RWPE2 (cell line): ENCODE results near the gene ORMDL1.

Experiments
- ATAC-seq: fragments of 200-7000 bp; cut with Tn5 transposase; 3 replicates; pipeline ENCODE4 v1.9.1; 2021; ENCODE audit warnings: low read depth
- DNase-seq: peaks from one replicate; pipeline ENCODE4 v3.0.0-alpha.2; 2020; ENCODE audit warnings: low spot score
- H3K27ac ChIP-seq: fragments of 450-650 bp; 2 replicates; pipeline ENCODE4 v1.5.1; 2017; ENCODE audit warnings: mild to moderate bottlenecking; ENCODE audit not compliant: poor library complexity, severe bottlenecking
- H3K27me3 ChIP-seq: fragments of 250-450 bp; sonication (Bioruptor Pico); 2 replicates; pipeline ENCODE4 v1.5.1; 2021; ENCODE audit warnings: mild to moderate bottlenecking, moderate library complexity; ENCODE audit not compliant: insufficient read depth, poor library complexity, severe bottlenecking
- H3K36me3 ChIP-seq: fragments of 250-450 bp; sonication (Bioruptor Pico); 2 replicates; pipeline ENCODE4 v1.5.1; 2020; ENCODE audit warnings: low read depth, mild to moderate bottlenecking, moderate library complexity
- H3K4me1 ChIP-seq: fragments of 250-450 bp; sonication (Bioruptor Pico); 2 replicates; pipeline ENCODE4 v1.5.1; 2021; ENCODE audit warnings: mild to moderate bottlenecking, moderate library complexity; ENCODE audit not compliant: insufficient read depth, poor library complexity, severe bottlenecking
- H3K4me3 ChIP-seq: fragments of 250-450 bp; sonication (Bioruptor Pico); 2 replicates; pipeline ENCODE4 v1.5.1; 2021; ENCODE audit warnings: mild to moderate bottlenecking, moderate library complexity; ENCODE audit not compliant: severe bottlenecking
- H3K9me3 ChIP-seq: fragments of 250-450 bp; sonication (Bioruptor Pico); 2 replicates; pipeline ENCODE4 v1.5.1; 2021; ENCODE audit warnings: mild to moderate bottlenecking, moderate library complexity; ENCODE audit not compliant: severe bottlenecking
- TF ChIP-seq, protein P1 (sequence below): fragments of 450-650 bp; IDR thresholded peaks from one replicate; pipeline ENCODE4 v1.5.1; 2017; ENCODE audit warnings: mild to moderate bottlenecking, moderate library complexity; ENCODE audit not compliant: poor library complexity, severe bottlenecking

Gene ORMDL1

DNA sequence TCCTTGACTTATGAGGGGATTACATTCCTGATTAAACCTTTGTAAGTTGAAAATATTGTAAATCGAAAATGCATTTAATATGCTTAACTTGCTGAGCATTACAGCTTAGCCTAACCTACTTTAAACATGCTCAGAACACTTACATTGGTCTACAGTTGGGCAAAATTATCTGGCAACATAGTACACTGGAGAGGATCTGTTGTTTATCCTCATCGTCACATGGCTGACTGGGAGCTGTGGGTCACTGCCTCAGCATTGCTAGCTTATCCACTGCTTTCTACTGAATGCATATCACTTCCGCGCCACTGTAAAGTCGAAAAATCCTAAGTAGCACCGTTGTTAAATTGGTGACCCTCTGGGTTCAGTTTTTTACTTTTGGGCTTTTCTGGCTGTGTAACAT, 13.8 kb upstream of the ORMDL1 start:
- Histone ChIP-seq H3K27me3 (no peaks in the 10 kb centered on the region), H3K4me3 (no peak overlapping the region), H3K27ac (no peak overlapping the region), H3K36me3 (peaks cover 87% of the 10 kb centered on the region), H3K9me3 (no peaks in the 10 kb centered on the region), H3K4me1 (peaks cover 8% of the 10 kb centered on the region)
- DNase-seq (no peak), ATAC-seq (no peak)
- TF ChIP-seq, protein P1, sequence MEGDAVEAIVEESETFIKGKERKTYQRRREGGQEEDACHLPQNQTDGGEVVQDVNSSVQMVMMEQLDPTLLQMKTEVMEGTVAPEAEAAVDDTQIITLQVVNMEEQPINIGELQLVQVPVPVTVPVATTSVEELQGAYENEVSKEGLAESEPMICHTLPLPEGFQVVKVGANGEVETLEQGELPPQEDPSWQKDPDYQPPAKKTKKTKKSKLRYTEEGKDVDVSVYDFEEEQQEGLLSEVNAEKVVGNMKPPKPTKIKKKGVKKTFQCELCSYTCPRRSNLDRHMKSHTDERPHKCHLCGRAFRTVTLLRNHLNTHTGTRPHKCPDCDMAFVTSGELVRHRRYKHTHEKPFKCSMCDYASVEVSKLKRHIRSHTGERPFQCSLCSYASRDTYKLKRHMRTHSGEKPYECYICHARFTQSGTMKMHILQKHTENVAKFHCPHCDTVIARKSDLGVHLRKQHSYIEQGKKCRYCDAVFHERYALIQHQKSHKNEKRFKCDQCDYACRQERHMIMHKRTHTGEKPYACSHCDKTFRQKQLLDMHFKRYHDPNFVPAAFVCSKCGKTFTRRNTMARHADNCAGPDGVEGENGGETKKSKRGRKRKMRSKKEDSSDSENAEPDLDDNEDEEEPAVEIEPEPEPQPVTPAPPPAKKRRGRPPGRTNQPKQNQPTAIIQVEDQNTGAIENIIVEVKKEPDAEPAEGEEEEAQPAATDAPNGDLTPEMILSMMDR = no peak

DNA sequence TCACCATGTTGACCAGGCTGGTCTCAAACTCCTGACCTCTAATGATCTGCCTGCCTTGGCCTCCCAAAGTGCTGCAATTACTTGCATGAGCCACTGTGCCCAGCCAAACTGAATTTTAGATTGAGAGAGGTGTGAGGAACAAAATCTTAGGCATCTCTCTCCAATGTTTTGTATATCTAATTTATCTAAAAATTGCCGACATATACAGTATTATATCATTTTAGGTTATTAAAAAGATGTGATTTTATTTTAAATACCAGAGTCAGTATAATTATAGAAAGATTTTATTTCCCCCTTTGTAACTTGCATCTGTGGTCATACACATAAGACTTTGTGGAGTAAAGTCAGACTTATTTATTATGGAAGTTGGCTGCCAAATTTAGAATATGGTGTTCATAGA, 10.2 kb upstream of the ORMDL1 start:
- H3K27me3 ChIP-seq = no peaks in the 10 kb centered on the region
- no peaks in the 10 kb centered on the region for H3K9me3 ChIP-seq
- ATAC-seq = no peak
- no peaks in the 10 kb centered on the region for H3K4me1 ChIP-seq
- H3K4me3 ChIP-seq = no peak overlapping the region
- peaks cover 86% of the 10 kb centered on the region for H3K36me3 ChIP-seq
- H3K27ac ChIP-seq = no peak overlapping the region
- no peak for DNase-seq
- TF ChIP-seq, protein P1 = no peak

DNA sequence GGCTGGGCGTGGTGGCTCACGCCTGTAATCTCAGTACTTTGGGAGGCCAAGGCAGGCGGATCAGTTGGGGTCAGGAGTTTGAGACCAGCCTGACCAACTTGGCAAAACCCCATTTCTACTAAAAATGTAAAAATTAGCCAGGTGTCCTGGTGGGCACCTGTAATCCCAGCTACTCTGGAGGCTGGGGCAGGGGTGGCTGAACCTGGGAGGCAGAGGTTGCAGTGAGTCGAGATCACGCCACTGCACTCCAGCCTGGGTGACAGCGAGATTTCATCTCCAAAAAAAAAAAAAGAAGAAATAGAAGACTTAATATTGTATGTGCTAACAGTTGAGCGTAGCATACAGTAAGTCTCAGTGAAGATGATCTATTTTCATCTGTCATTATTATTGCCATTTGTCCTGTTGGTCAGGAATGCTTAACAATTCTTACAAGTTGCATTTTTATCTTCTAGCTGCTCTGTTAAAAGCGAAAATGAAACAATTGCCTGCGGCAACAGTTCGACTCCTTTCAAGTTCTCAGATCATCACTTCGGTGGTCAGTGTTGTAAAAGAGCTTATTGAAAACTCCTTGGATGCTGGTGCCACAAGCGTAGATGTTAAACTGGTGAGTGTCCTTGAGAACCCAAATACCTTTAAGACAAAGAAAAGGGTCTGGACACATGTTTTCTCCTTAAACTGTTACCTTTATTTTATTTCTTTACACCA, 7.4 kb upstream of the ORMDL1 start:
- Histone ChIP-seq H3K9me3 (no peaks in the 10 kb centered on the region), H3K36me3 (peaks cover 94% of the 10 kb centered on the region), H3K4me3 (no peak overlapping the region), H3K27me3 (no peaks in the 10 kb centered on the region), H3K27ac (no peak overlapping the region), H3K4me1 (no peaks in the 10 kb centered on the region)
- TF ChIP-seq, protein P1 = no peak
- ATAC-seq (no peak), DNase-seq (no peak)

DNA sequence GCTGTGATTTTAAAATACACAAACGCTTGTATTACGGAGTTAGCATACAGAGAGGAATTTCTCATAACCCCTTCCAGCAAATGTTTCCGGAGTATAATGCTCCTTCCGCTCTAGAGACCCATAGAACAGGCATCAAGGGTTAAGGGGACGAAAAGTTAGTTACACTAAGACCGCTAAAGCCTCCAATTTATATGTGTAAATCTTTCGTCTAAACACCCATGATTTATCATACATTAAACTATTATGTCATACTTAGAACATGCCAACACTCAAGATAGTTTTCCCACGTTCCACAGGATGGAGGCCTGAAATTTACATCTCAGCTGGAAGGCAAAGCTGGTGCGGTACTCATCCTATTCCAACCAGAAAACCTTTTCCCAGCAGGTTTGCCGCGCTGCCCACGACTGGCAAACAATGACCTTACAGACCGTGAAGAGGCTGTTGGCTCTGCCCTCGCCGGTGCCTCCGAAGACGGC, 650 bp downstream of the ORMDL1 start:
- Histone ChIP-seq H3K36me3 (peaks cover 72% of the 10 kb centered on the region), H3K27me3 (no peaks in the 10 kb centered on the region), H3K27ac (peak overlapping the region; percentile 65), H3K4me1 (no peaks in the 10 kb centered on the region), H3K4me3 (peak overlapping the region; percentile 67), H3K9me3 (no peaks in the 10 kb centered on the region)
- ATAC-seq = peak; percentile 31
- TF ChIP-seq, protein P1 = no peak
- DNase-seq = no peak

DNA sequence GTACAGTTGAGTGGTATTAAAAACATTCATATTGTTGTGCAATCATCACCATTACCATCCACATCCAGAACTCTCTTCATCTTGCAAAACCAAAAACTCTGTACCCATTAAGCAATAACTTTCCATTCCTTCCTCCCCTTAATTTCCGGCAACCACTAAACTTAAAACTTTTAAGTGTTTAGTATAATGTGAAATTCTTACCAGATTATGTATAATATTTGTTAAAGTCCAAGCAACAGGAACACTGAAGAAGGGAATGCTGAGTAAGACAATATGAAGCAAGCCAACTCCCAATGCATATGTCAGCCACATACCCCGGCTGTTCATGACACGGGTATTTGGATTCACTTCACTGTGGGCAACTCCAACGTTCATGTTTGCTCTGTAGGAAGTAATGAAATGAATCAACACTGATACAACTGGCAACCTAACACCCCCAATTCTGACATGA, 1.9 kb downstream of the ORMDL1 start:
- H3K9me3 ChIP-seq = no peaks in the 10 kb centered on the region
- H3K36me3 ChIP-seq = peaks cover 75% of the 10 kb centered on the region
- no peaks in the 10 kb centered on the region for H3K4me1 ChIP-seq
- no peaks in the 10 kb centered on the region for H3K27me3 ChIP-seq
- DNase-seq = no peak
- no peak overlapping the region for H3K4me3 ChIP-seq
- no peak for ATAC-seq
- TF ChIP-seq, protein P1 = no peak
- no peak overlapping the region for H3K27ac ChIP-seq
